Measurements from ENCODE around the gene GRK4.

- TF ChIP-seq YY1 (IDR thresholded peaks at IDR 0.05; ENCODE audit: low read depth, low read length) (no peak), E2F8 (IDR thresholded peaks at IDR 0.05; ENCODE audit: low read depth, partially characterized antibody) (no peak), CHD2 (IDR thresholded peaks at IDR 0.05; ENCODE audit: borderline replicate concordance, low read depth, low read length) (no peak), SMC3 (IDR thresholded peaks at IDR 0.05; ENCODE audit: borderline replicate concordance, low read length) (no peak)
Measured at GRCh38 chr4:3059943-3060342, 96.6 kb downstream of the GRK4 start.
